ENCODE results near the gene TMEM108. TPM values are rescaled to one million over a fixed set of nuclear protein-coding genes. Genes with fewer than 3 reads are reported as not detected.
"Not testable (repeated sequence)": the region's sequence is repeated elsewhere in the genome, so short reads cannot be mapped to it uniquely, and the experiment has no call there.

Gene TMEM108
- 0.36 TPM for polyA plus RNA-seq (2012; ENCODE audit: missing spikeins)

DNA sequence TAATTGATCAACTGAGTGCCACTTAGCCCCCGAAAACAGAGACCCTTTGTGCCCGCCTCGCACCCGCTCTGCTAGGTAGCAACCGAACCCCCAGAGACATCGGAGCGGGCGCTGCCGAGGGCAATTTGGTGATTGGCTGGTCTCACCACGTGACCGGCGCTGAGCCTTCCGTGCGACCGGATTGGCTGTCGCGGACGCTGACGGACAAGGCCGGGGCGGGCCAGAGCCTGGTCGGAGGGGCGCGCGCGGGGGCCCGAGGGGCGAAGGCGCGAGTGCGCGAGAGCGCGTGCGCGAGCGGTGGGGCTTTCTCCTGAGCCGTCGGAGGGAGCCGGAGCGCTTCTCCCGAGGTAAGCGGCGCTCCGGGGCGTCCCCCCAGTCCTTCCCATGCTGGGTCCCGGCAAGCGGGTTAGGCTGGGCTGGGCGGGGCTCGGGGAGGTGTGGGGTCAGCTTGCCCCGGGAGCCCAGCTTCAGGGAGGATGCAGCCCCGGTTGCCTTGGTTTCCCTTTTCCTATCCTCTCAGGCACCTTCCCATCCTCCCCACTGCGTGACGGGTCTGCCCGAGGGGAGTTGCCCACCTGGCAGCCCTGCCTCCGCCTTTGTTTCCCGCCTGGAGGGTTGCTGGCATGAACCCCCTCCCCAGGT lies at the start of gene TMEM108:
TSS of gene TMEM108 (plus strand) at position 303 of the 642 bp plus-strand sequence.
- no peak for FAIRE-seq
- no peak for TF ChIP-seq TAF1 (IDR thresholded peaks at IDR 0.05; ENCODE audit: borderline replicate concordance, low read depth, low read length)
- no peak for TF ChIP-seq POLR2A (IDR thresholded peaks at IDR 0.05; ENCODE audit: low read depth, low read length)
- no peak for TF ChIP-seq POLR2AphosphoS5 (IDR thresholded peaks at IDR 0.05; ENCODE audit: low read depth, low read length)
- DNase-seq (ENCODE audit: insufficient read length): no peak

DNA sequence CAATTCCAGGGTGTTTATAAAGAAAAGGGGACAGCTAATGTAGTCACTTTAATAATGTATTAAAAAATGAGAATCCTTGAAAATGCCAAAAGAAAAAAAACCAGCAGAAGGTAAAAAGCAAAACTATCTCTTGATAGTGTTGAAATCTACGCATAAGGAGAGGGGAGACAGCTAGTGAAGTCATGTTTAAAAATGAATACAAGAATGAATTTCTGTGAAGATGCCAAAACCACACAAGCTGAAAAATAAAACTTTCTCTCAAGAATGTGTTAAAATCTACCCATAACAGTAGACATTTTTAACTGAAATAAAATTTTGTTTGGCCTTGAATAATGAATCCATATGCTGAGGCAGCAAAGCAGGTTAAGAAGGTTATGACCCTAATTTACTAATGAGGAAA lies 42.2 kb upstream of the TMEM108 start:
- FAIRE-seq (no peak), DNase-seq (ENCODE audit: insufficient read length) (no peak)
- TF ChIP-seq POLR2AphosphoS5 (IDR thresholded peaks at IDR 0.05; ENCODE audit: low read depth, low read length) (no peak), TAF1 (IDR thresholded peaks at IDR 0.05; ENCODE audit: borderline replicate concordance, low read depth, low read length) (no peak), POLR2A (IDR thresholded peaks at IDR 0.05; ENCODE audit: low read depth, low read length) (no peak)

DNA sequence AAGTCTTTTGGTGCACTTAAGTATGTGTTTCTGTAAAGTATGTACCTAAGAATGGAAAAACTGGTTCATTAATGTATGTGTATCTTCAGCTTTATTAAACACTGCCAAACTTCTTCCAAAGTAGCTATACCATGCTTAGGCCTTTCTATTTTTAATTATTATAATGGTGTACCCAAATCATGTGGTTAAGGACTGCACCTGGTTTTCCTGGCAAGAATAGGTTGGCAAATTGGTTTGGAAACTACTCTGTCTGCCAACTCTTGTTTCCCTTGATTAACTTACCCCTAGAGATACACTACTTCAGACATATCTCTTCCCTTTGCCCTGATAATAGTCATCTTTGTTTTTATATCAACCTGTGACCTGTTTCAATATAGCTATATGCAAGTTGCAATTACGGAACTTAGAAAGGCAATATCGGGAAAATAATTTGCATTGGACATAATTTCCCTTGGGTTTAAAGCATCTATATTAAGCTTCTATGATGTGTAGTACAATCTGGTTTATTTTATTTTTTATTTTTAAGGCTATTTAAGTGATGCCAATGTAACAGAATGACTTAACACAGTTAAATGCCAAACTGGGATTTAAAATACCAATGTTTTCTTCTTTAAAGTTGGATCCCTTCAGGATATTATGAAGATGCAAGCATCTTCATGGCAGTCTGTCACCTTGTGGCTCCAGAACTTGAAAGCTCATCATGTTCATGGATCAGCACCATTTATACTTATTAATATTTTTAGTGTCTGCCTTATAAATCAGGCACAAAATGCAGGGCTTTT lies 40.6 kb upstream of the TMEM108 start:
- TF ChIP-seq POLR2AphosphoS5 (IDR thresholded peaks at IDR 0.05; ENCODE audit: low read depth, low read length) (no peak), TAF1 (IDR thresholded peaks at IDR 0.05; ENCODE audit: borderline replicate concordance, low read depth, low read length) (no peak), POLR2A (IDR thresholded peaks at IDR 0.05; ENCODE audit: low read depth, low read length) (no peak)
- FAIRE-seq (no peak), DNase-seq (ENCODE audit: insufficient read length) (no peak)

DNA sequence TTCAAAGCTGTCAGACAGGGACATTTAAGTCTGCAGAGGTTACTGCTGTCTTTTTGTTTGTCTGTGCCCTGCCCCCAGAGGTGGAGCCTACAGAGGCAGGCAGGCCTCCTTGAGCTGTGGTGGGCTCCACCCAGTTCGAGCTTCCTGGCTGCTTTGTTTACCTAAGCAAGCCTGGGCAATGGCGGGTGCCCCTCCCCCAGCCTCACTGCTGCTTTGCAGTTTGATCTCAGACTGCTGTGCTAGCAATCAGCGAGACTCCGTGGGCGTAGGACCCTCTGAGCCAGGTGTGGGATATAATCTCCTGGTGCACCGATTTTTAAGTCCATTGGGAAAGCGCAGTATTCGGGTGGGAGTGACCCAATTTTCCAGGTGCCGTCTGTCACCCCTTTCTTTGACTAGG lies 33.2 kb upstream of the TMEM108 start:
- FAIRE-seq; DNase-seq (ENCODE audit: insufficient read length): not testable (repeated sequence)

DNA sequence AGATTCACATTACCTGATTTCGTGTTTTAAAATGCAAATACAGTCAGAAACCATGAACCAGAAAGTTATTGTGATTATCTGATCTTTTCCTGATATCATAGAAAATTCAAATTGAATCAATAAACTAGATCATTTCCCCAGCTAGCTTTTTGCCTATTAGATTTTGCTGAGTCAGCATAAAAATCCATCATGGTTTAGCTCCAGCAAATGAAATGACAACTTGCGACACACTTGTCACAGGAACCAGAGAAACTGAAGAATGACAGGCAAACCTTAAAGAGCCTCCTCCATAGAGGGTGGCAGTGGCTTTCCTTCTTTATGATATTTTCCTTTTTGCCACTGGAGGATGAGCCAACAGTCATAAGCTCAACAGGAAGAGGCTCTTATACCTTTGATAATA lies 30.6 kb upstream of the TMEM108 start:
- TF ChIP-seq TAF1 (IDR thresholded peaks at IDR 0.05; ENCODE audit: borderline replicate concordance, low read depth, low read length) (no peak), POLR2A (IDR thresholded peaks at IDR 0.05; ENCODE audit: low read depth, low read length) (no peak), POLR2AphosphoS5 (IDR thresholded peaks at IDR 0.05; ENCODE audit: low read depth, low read length) (no peak)
- FAIRE-seq: peak; percentile 46
- DNase-seq (ENCODE audit: insufficient read length): no peak

DNA sequence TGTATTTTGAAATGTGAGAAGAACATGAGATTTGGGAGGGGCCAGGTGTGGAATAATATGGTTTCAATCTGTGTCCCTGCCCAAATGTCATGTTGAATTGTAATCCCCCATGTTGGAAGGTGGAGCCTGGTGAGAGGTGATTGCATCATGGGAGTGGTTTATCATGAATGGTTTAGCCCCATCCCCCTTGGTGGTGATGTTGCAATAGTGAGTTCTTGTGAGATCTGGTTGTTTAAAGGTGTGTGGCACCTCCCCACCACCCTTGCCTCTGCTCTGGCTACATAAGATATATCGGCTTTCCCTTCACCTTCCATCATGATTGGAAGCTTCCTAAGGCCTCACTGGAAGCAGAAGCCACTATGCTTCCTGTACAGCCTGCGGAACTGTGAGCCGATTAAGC lies 23.9 kb upstream of the TMEM108 start:
- TF ChIP-seq POLR2AphosphoS5 (IDR thresholded peaks at IDR 0.05; ENCODE audit: low read depth, low read length) (no peak), TAF1 (IDR thresholded peaks at IDR 0.05; ENCODE audit: borderline replicate concordance, low read depth, low read length) (no peak), POLR2A (IDR thresholded peaks at IDR 0.05; ENCODE audit: low read depth, low read length) (no peak)
- FAIRE-seq (no peak), DNase-seq (ENCODE audit: insufficient read length) (no peak)

DNA sequence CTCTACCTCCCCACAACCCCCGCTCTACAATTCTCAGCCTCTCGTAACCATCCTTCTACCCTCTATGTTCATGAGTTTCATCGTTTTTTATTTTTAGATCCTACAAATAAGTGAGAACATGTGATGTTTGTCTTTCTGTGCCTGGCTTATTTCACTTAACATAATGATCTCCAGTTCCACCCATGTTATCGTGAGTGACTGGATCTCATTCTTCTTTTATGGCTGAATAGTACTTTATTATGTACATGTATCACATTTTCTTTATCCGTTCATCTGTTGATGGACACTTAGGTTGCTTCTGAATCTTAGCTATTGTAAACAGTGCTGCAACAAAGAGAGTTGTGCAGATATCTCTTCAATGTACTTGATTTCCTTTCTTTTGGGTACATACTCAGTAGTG lies 22.6 kb upstream of the TMEM108 start:
- not testable (repeated sequence) for FAIRE-seq; DNase-seq (ENCODE audit: insufficient read length)

DNA sequence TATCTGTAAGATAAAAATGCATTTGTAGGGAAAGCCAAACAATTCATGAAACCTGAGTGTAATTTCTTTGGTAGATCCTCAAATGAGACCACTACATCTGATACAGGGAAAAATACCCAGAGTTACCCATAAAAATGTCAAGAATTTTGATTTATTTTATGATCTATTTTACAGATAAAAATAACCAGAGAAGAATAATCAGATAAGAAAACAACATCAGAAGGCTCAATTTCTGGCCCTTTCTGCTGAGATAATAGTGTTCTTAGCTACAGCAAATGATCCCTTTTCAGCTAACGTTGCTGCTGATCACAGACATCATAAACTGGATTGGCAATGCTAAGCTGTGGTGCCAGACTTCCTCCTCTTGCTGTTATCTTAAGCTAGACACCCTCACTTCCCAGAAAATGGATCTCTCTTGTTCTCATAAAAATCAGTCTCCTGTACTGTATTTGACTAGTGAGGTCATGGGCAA lies 21.3 kb upstream of the TMEM108 start:
- TF ChIP-seq TAF1 (IDR thresholded peaks at IDR 0.05; ENCODE audit: borderline replicate concordance, low read depth, low read length): no peak
- TF ChIP-seq POLR2A (IDR thresholded peaks at IDR 0.05; ENCODE audit: low read depth, low read length): no peak
- no peak for TF ChIP-seq POLR2AphosphoS5 (IDR thresholded peaks at IDR 0.05; ENCODE audit: low read depth, low read length)
- DNase-seq (ENCODE audit: insufficient read length): no peak
- no peak for FAIRE-seq

DNA sequence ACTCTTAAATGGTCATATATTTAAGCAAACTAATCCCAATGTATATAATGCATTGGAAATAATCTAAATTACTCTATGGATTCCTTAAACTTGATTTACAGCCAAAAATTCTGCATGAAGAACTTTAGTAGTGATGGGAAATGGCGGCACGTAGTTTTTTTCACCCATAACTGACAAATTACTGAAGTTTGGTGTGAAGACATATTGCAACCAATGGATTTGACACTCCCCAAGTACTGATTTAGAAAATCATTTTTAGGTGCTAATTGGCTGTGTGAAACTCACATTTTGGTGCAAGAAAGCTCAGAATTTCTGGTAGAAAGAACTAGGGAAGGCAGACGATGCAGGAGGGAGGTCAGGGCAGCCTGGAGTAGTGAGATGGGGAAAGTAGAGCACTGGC lies 19.3 kb upstream of the TMEM108 start:
- no peak for DNase-seq (ENCODE audit: insufficient read length)
- no peak for FAIRE-seq
- no peak for TF ChIP-seq POLR2AphosphoS5 (IDR thresholded peaks at IDR 0.05; ENCODE audit: low read depth, low read length)
- no peak for TF ChIP-seq TAF1 (IDR thresholded peaks at IDR 0.05; ENCODE audit: borderline replicate concordance, low read depth, low read length)
- no peak for TF ChIP-seq POLR2A (IDR thresholded peaks at IDR 0.05; ENCODE audit: low read depth, low read length)

DNA sequence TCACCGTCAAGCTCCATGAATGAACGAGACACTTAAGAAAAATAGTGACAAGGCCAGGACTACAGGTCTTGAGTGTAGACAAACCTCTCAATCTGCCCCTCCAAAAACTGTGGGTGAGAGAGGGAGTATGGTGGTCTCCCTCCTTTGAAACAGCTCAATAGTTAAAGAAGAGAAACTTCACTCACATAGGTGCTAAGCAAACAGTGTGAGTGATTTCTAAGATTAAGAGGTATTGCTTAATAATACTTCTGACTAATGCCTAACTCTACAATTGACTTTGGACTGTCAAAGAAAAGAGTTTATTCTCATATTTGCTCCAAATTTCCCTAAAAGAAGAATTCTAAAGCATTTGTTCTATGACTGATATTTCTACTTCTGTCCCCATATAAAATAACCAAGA lies 17.0 kb upstream of the TMEM108 start:
- FAIRE-seq: no peak
- TF ChIP-seq POLR2A (IDR thresholded peaks at IDR 0.05; ENCODE audit: low read depth, low read length) (no peak), POLR2AphosphoS5 (IDR thresholded peaks at IDR 0.05; ENCODE audit: low read depth, low read length) (no peak), TAF1 (IDR thresholded peaks at IDR 0.05; ENCODE audit: borderline replicate concordance, low read depth, low read length) (no peak)
- DNase-seq (ENCODE audit: insufficient read length): no peak

DNA sequence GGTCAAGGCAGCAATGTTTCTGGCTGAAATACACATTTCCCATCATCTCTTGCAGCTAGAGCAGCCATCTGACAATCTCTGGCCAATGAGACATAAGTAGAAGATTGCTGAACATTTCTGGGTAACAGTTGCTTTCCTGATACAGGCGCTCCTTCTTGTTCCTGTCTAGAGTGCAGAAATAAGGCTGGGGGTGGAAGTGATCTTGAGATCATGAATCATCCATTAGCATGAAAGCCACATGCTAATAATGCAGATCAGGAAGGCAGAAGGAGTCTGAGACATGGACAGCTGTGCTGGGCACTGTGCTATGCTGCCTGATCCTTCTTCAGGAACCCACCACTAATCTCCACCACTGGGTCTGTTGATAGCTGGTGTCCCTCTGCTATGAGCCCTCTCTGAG lies 14.8 kb upstream of the TMEM108 start:
- no peak for DNase-seq (ENCODE audit: insufficient read length)
- TF ChIP-seq TAF1 (IDR thresholded peaks at IDR 0.05; ENCODE audit: borderline replicate concordance, low read depth, low read length): no peak
- TF ChIP-seq POLR2AphosphoS5 (IDR thresholded peaks at IDR 0.05; ENCODE audit: low read depth, low read length): no peak
- TF ChIP-seq POLR2A (IDR thresholded peaks at IDR 0.05; ENCODE audit: low read depth, low read length): no peak
- no peak for FAIRE-seq

DNA sequence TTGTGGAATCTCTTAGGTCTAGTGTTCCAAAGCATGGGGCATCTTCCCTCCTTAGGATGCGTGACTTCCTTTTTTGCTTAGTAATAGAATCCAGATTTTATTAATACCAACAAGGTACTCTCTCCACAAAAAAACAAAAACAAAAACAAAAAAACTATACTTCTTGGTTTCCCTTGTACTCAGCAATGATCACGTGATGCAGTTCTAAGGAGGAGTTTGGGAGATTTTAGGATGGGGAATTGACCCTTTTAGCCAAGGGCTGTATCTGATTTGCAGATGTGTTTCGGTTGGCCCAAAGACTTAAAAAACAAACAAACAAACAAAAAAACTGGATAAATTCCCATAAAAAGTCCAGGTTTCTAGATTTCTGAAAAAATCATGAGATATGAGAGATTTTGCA lies 12.6 kb upstream of the TMEM108 start:
- TF ChIP-seq POLR2A (IDR thresholded peaks at IDR 0.05; ENCODE audit: low read depth, low read length) (no peak), TAF1 (IDR thresholded peaks at IDR 0.05; ENCODE audit: borderline replicate concordance, low read depth, low read length) (no peak), POLR2AphosphoS5 (IDR thresholded peaks at IDR 0.05; ENCODE audit: low read depth, low read length) (no peak)
- DNase-seq (ENCODE audit: insufficient read length) (no peak), FAIRE-seq (no peak)
